GM12878 (cell line): ENCODE results near the gene CIAPIN1. TPM values are rescaled to one million over a fixed set of nuclear protein-coding genes. Genes with fewer than 3 reads are reported as not detected.

Experiments used
- ATAC-seq: fragments of 200-7000 bp; cut with Tn5 transposase; 3 replicates; pipeline ENCODE4 v1.9.1; 2020; ENCODE audit warnings: mild to moderate bottlenecking, moderate library complexity
- BruUV-seq: library from RNA; stranded (reverse); fragments of 400-500 nt; replicated peaks from 2 replicates; lab custom pipeline; 2021; lab: Mats Ljungman, UMichigan
- CTCF ChIA-PET: fragments of 300-600 bp; sonication (Branson Sonifier 250); formaldehyde crosslinking; extraction: SDS; loops from one replicate; lab custom pipeline; 2021; ENCODE audit warnings: inconsistent platforms; lab: Yijun Ruan, JAX
- POLR2A ChIA-PET: fragments of 350-600 bp; formaldehyde crosslinking; extraction: SDS; loops from one replicate; lab custom pipeline; 2021; ENCODE audit warnings: inconsistent platforms; lab: Charles Lee
- RAD21 ChIA-PET: fragments of 300-600 bp; sonication (Branson Sonifier 250); formaldehyde crosslinking; loops from one replicate; lab custom pipeline; 2023; ENCODE audit warnings: antibody characterized with exemption; ENCODE audit not compliant: unreplicated experiment; lab: Charles Lee
- SMC1A ChIA-PET: fragments of 300-600 bp; sonication (Branson Sonifier 250); formaldehyde crosslinking; loops from one replicate; lab custom pipeline; 2023; ENCODE audit not compliant: unreplicated experiment, uncharacterized antibody; lab: Charles Lee
- DNase-seq: peaks from one replicate; pipeline ENCODE4 v3.0.0-alpha.2; 2011; ENCODE audit warnings: low read depth, low spot score
- FAIRE-seq: peaks from 3 replicates; lab custom pipeline; 2011; peaks lifted over from hg19 to GRCh38; lab: Jason Lieb, UNC
- H2AFZ ChIP-seq: 2 replicates; pipeline ENCODE4 v1.6.0; 2011; ENCODE audit warnings: low read depth, low read length, control low read depth; ENCODE audit not compliant: control insufficient read depth
- H3K27ac ChIP-seq: 2 replicates; pipeline ENCODE4 v1.5.1; 2011; ENCODE audit warnings: control low read depth; ENCODE audit not compliant: control insufficient read depth, insufficient read depth
- H3K27me3 ChIP-seq, 2 experiments: replicated peaks in 1 of 2; 2 replicates each; pipeline versions ENCODE4 v1.6.0 to v1.6.1; 2011; ENCODE audit warnings: low read length in 1 of 2; ENCODE audit not compliant: control insufficient read depth in 2 of 2, insufficient read depth in 2 of 2
- H3K36me3 ChIP-seq, 2 experiments: 2 replicates each; pipeline ENCODE4 v1.5.1; 2011; ENCODE audit warnings: low read length in 1 of 2; ENCODE audit not compliant: control insufficient read depth in 2 of 2, insufficient read depth in 2 of 2
- H3K4me1 ChIP-seq: 2 replicates; pipeline ENCODE4 v1.6.1; 2011; ENCODE audit warnings: mild to moderate bottlenecking, low read length, moderate library complexity, mixed read lengths; ENCODE audit not compliant: control insufficient read depth, insufficient read depth
- H3K4me2 ChIP-seq: 2 replicates; pipeline ENCODE4 v1.6.0; 2011; ENCODE audit warnings: control low read depth; ENCODE audit not compliant: control insufficient read depth, insufficient read depth
- H3K4me3 ChIP-seq: fragments of 200-600 bp; sonication (generic); 2 replicates; pipeline ENCODE4 v1.5.1; 2016
- H3K79me2 ChIP-seq: 2 replicates; pipeline ENCODE4 v1.6.0; 2011; ENCODE audit warnings: low read length; ENCODE audit not compliant: control insufficient read depth, insufficient read depth
- H3K9ac ChIP-seq: 2 replicates; pipeline ENCODE4 v1.8.0; 2011; ENCODE audit warnings: low read length, control low read depth, mixed read lengths; ENCODE audit not compliant: control insufficient read depth, insufficient read depth
- H3K9me3 ChIP-seq: replicated peaks from 3 replicates; pipeline ENCODE4 v1.5.1; 2011; ENCODE audit warnings: mild to moderate bottlenecking, low read length; ENCODE audit not compliant: control insufficient read depth, insufficient read depth
- H4K20me1 ChIP-seq: 2 replicates; pipeline ENCODE4 v1.6.0; 2011; ENCODE audit not compliant: control insufficient read depth, insufficient read depth
- CEBPB ChIP-seq, 2 experiments: fragments of 150-350 bp in 1 of 2; IDR thresholded peaks; 2 replicates each; pipeline ENCODE4 v1.6.1; 2012 to 2014; ENCODE audit warnings: low read depth in 2 of 2, low read length in 2 of 2, borderline replicate concordance in 1 of 2, inconsistent platforms in 1 of 2
- MEF2B ChIP-seq: fragments of 450-650 bp; IDR thresholded peaks from 2 replicates; pipeline ENCODE4 v1.6.1; 2018; ENCODE audit warnings: mild to moderate bottlenecking, moderate library complexity; ENCODE audit not compliant: partially characterized antibody, poor library complexity, severe bottlenecking
- NFYB ChIP-seq: IDR thresholded peaks from 2 replicates; pipeline ENCODE4 v1.6.1; 2011; ENCODE audit warnings: low read depth, mild to moderate bottlenecking, low read length, improper control_type of control experiment, moderate library complexity; ENCODE audit not compliant: insufficient read depth
- NKRF ChIP-seq: fragments of 450-650 bp; conservative IDR thresholded peaks from 2 replicates; pipeline ENCODE4 v1.6.1; 2017; ENCODE audit warnings: mild to moderate bottlenecking, moderate library complexity
- RAD21 ChIP-seq: IDR thresholded peaks from 2 replicates; pipeline ENCODE4 v1.6.1; 2011; ENCODE audit warnings: mild to moderate bottlenecking, low read depth, low read length, moderate library complexity; ENCODE audit not compliant: insufficient read depth
- SPI1 ChIP-seq: IDR thresholded peaks from 2 replicates; pipeline ENCODE4 v1.6.1; 2011; ENCODE audit warnings: low read depth, mild to moderate bottlenecking, low read length, moderate library complexity, borderline replicate concordance; ENCODE audit not compliant: insufficient read depth
- WGBS: methylation state at CpG from one replicate; pipeline ENCODE4 v1.1.6; 2016; ENCODE audit warnings: low lambda C conversion rate; ENCODE audit not compliant: insufficient replicate concordance, insufficient coverage; ENCODE audit errors: missing lambda C conversion rate; 5-methylcytosine and 5-hydroxymethylcytosine counted together
- in situ Hi-C: fragments of 300-500 bp; cut with MboI; formaldehyde crosslinking; loops from 9 replicates; pipeline ENCODE4 v1.14.3; 2018; ENCODE audit warnings: mixed read lengths
- intact Hi-C: fragments of 100-400 bp; cut with micrococcal nuclease; formaldehyde crosslinking; loops from one replicate; pipeline ENCODE4 v1.14.2; 2022; ENCODE audit not compliant: unreplicated experiment
- polyA plus RNA-seq, 11 experiments: library from polyadenylated mRNA; depleted of rRNA in 4 of 11; unstranded in 6 of 11; stranded (reverse) in 5 of 11; fragments of >200 nt; fragmentation: Nextera tagmentation in 4 of 11; fragmentation: Illumina TruSeq in 1 of 11; extraction: Ambion mirVana in 4 of 11; extraction: Trizol in 1 of 11; gene quantifications; 1 replicate in 1 of 11; 2 replicates in 10 of 11; pipeline versions ENCODE4 v1.2.1 to v1.2.3, GENCODE V29; 2011 to 2016; ENCODE audit warnings: inconsistent platforms in 2 of 11, missing spikeins in 2 of 11, low read depth in 1 of 11
- total RNA-seq, 4 experiments: library from RNA; depleted of rRNA in 3 of 4; stranded (reverse); fragments of >200 nt in 3 of 4; fragmentation: Illumina TruSeq in 1 of 4; extraction: Trizol in 1 of 4; gene quantifications; 2 replicates each; pipeline versions ENCODE4 v1.2.1 to v1.2.3, GENCODE V29; 2013 to 2021
- TF ChIP-seq, protein P1 (sequence below): IDR thresholded peaks from 2 replicates; pipeline ENCODE4 v1.6.1; 2011; ENCODE audit warnings: low read depth, low read length, improper control_type of control experiment, borderline replicate concordance

CIAPIN1 gene
- total and polyA plus RNA-seq, 10 of the 15 experiments (the other 5 are each of a cell fraction or from before 2014, with no cell fraction given) = 46.2 to 150 (median 54.3) TPM

DNA sequence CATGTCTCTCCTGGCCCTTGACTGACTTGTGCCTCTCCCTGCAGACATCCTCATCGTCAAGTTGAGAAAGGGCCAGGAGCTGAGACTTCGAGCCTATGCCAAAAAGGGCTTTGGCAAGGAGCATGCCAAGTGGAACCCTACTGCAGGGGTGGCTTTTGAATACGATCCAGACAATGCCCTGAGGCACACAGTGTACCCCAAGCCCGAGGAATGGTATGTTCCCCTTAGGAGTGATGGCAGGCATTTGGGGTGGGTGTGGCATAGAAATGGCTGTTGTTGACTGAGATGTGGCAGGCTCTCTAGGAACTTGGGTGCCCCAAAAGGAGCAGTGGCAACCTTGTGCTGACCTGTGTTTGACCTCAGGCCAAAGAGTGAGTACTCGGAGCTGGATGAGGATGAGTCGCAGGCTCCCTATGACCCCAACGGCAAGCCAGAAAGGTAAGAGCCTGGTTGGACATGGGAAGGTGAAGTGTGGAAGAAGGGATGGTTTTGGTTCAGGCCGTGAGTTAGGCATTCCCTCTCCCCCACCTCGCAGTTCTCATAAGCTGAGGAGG lies 22.8 kb upstream of the CIAPIN1 start (continued):
- TF ChIP-seq, protein P1, sequence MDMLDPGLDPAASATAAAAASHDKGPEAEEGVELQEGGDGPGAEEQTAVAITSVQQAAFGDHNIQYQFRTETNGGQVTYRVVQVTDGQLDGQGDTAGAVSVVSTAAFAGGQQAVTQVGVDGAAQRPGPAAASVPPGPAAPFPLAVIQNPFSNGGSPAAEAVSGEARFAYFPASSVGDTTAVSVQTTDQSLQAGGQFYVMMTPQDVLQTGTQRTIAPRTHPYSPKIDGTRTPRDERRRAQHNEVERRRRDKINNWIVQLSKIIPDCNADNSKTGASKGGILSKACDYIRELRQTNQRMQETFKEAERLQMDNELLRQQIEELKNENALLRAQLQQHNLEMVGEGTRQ = no peak
- TF ChIP-seq SPI1 (no peak), NFYB (no peak), CEBPB (IDR thresholded peaks at IDR 0.05; ENCODE audit: borderline replicate concordance in 1 of 2, low read depth in 2 of 2, low read length in 2 of 2) (no peak), NKRF (no peak)

GRCh38 chr16:57469046-57469445 lies 21.9 kb upstream of the CIAPIN1 start:
- SMC1A ChIA-PET = no interaction called here
- BruUV-seq = no TSS peak
- Histone ChIP-seq H3K27me3 (no peaks in the 10 kb centered on the region), H3K4me3 (no peak overlapping the region), H3K9me3 (no peaks in the 10 kb centered on the region), H2AFZ (no peak overlapping the region), H3K4me2 (no peak overlapping the region), H3K4me1 (no peaks in the 10 kb centered on the region), H4K20me1 (no peaks in the 10 kb centered on the region), H3K9ac (no peak overlapping the region)
- RAD21 ChIA-PET = no interaction called here
- DNase-seq (no peak), FAIRE-seq (no peak), ATAC-seq (no peak)
- POLR2A ChIA-PET = no interaction called here
- in situ Hi-C loops (no loop called here), intact Hi-C loops (no loop called here)
- 97% methylated on average over 11 of the region's 11 CpGs for whole genome bisulfite sequencing
- no peak for TF ChIP-seq RAD21
- TF ChIP-seq CEBPB (IDR thresholded peaks at IDR 0.05; ENCODE audit: borderline replicate concordance in 1 of 2, low read depth in 2 of 2, low read length in 2 of 2) = no peak
- no peak for TF ChIP-seq MEF2B
- TF ChIP-seq, all 136 proteins: peak for 0
- Histone ChIP-seq H3K79me2 (0 out of 2 replicates have a peak, but pooled peaks cover under 1% of the 10 kb centered on the region), H3K27ac (no peak overlapping the region), H3K36me3 (peaks cover 25 to 42% of the 10 kb centered on the region in 2 experiments)
- CTCF ChIA-PET = no interaction called here
